Activated CD4-positive, alpha-beta T cell treated with anti-CD3 and anti-CD28 coated beads for 4 hours (primary cell): Measurements from ENCODE around the gene MOB1A.
A peak's percentile ranks its signal among the peaks of the same experiment; 100 is the strongest.
"Not testable (repeated sequence)": the region's sequence is repeated elsewhere in the genome, so short reads cannot be mapped to it uniquely, and the experiment has no call there.

Experiments
- DNase-seq, 2 donors: peaks; one replicate each; pipeline ENCODE4 v3.0.0-alpha.2; 2020

The MOB1A gene

DNA sequence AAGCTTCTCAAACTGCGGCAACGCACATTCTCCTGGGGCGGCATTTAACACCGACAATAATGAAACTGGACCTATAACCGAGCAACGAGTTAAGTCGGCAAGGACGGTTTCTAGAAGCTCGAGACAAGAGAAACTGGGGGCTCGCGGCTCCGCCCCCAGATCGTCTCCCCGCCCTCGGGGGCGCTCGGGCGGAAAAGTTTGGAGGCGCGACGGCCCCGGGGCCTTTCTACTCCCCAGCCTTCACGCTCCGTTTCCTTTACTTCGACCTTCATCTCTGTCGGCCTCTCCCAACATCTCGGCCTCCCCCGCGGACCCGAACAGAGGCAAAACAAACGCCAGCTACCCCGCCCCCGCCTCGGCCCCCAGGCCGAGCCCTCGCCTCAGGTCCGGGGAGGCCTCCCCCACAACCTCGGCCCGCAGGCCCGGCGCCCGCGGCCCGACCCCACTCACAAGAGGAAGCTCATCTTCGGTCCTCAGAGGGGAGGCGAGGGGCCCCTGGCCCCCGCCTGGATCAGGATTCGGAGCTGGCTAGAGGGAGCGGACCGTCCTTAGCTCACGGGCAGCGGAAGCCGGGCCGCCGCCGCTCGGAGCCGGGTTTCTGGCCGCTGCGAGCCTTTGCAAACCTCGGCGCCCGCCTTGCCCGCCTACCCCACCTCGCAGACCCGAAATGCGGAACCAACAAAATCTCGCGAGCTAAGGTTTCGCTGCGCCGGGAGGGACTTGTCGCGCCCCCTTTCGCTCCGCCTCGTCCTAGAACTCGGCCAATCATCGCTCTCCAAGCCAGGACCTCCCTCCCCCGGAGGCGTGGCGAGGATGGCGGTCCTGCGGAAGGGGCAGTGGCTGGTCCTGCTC lies at the start of gene MOB1A:
Gene MOB1A, minus strand, starts transcription at position 669 of the 852 bp plus-strand sequence. Its CDS starts 205 bp downstream, at position 464.
- peak; percentile 97 to 98 for DNase-seq

DNA sequence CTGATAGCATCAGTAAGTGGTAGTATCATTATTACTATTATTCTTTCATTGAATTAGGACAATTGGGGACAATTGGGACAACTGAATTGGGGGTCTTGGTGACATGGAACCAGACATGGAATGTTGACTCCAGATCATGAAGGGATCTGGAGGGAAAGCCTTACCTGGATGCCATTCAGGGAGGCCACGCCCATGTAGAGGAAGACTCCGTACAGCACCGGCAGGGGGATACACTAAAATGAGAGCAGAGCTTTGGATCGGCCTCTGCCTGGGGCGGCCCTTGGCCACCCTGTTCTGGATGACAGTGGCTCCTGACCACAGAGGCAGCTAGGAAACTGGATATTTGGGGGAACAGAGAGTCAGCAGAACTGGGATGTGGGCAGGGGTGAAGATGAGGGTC lies 49.0 kb upstream of the MOB1A start:
- no peak for DNase-seq

DNA sequence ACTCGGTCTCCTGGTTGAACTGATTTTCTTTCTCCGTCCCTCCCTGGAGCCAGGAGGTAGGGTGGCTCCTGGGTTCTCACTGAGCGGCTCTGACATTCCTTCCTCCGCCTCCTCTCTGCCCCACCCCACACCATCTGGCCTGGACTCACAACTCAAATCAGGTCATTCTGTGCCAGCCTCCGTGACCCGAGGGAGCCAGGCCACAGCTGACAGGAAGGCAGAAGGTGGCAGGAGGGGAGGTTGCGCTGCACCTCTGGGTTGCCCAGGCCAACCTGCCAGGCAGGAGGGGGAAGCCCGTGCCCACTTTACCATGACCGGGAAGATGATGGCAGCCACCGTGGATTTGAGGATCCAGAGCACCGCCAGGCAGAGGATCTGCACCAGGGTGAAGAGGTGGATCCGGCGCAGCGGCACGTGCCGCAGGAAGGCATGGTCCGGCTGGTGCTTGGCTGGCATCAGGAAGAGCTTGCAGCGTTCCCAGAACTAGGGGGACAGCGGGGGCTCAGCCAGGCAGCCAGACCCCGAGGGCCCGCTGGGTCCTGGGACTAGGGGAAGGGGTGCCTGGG lies 48.1 kb upstream of the MOB1A start:
- DNase-seq, result no peak

DNA sequence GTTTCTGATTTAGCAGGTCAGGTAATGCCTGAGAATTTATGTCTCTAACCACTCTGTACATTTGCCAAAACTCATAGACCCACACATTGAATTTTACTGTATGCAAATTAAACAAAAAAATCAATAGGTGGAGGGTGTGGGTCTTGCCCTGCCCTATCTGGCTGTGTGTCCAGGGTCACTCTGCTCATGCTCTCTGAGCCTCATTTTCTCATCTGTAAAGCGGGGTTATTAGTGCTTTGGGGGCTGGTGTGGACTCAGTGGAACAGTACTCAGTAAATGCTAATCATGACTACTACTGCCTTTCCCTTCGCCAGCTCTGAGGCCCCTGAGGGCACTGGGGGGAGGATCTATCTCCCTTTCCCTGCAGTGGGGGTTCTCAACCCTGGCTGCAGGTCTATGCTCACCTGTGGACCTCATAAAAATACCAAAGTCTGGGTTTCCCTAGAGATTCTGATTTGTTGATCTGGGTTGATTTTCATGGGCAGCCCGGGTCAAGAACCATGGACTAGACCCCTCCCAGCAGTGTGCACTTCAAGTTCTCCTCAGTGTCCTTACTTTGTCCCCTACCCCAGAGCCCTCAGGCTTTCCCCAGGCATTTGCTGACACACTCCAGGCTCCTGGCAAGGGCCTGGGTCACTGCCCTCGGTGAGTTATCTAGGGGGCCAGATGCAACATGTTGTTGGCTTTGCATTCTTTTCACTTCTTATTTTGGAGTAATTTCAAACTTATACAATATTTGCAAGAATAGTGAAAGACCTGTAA lies 47.2 kb upstream of the MOB1A start:
- no peak for DNase-seq

DNA sequence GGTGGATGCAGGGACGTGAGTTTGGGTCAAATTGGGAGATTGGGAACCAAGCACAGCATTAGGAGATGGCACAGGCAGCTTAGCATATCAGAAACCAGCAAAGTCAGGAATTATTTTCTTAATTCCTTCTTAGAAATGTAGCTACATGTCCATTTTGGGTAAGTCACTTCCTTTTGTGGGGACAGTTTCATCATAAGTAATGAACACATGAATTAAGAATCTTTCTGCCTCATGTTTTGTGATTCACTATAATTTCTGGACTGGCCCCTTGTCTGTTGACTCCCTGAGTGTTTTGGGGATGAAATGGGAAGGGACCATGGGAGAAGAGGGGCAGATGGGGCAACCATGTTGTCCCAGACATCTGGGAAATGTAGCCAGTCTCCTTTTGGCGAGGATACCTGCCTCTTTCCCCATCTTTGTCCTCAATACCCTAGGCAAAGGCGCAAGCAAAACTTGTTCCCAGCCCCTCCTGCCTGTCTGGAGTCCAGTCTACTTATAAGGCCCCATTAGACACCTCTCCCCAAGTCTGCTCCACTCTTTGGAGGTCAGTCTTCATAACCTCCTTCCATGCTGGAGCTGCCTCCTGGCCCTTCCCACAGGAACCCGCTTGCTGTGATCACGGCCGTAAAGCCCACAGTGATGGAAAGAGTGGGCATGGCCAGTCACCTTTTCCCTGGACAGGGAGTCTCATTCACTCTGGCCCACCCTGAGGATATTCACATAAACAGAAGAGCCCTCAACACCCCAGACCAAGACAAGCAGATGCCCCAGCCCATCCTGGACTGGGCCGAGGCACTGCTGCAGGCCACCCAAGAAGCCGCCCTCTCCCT lies 45.5 kb upstream of the MOB1A start:
- no peak for DNase-seq

DNA sequence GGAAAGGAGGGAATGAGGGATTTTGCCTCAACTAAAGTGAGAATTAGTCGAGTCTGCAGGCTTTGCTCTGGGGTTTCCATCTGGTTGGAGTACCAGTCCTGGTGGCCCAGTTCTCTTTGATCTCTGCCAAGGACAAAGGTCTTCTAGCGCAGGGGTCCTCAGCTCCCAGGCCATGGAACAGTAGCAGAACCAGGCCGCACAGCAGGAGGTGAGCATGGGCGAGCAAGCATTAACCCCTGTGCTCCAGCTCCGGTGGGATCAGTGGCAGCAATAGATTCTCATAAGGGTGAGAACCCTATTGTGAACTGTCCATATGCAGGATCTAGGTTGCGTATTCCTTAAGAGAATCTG lies 43.6 kb upstream of the MOB1A start:
- no peak for DNase-seq

DNA sequence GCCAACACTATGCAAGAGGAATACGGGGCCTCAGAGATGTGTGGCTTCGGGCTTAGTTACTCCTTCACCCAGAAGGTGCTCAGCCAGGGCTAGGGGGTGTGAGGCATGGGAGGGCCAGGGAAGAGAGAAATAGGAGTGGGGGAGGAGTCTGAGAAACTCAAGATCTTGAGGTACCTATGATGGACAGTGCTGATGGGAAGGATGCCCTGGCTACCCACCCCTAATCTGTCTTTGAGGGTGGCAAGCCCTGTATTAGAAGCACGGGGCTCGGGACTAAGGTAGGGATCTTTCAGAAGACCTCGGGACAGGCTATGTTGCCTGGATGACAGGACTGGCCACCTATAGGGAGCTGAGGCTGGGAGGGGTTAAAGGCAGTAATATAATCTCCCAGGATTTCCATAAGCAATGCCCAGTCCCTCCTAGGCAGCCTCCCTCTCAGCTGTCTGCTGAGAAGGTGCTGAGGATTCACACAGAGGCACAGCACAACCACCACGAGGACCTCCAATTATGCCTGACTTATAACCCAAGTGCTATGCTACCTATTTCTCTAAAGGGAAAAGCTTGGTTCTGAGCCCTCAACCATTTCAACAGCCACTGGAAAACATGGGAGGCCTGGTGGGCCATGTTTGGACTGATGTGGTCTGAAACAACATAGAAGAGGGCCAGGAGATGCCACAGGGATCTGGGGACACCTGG lies 43.1 kb upstream of the MOB1A start:
- DNase-seq, result no peak

DNA sequence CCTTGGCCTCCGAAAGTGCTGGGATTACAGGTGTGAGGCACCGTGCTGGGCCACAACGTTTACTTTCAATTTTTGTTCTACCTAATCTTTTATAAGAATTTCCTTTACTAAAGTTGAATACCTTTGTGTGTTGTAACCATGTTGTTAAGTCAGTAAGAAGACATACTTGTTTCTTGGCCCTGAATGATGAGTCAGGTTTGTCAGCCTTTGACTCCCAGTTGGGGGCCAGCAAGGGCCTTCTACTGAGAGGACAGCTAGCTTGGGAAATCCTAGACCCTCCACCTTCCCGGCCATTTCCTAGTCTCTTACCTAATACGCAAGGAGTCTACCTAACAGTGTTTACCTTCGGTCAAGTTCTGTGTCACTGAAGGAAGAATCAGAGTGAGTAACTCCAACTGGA lies 42.4 kb upstream of the MOB1A start:
- no peak for DNase-seq

DNA sequence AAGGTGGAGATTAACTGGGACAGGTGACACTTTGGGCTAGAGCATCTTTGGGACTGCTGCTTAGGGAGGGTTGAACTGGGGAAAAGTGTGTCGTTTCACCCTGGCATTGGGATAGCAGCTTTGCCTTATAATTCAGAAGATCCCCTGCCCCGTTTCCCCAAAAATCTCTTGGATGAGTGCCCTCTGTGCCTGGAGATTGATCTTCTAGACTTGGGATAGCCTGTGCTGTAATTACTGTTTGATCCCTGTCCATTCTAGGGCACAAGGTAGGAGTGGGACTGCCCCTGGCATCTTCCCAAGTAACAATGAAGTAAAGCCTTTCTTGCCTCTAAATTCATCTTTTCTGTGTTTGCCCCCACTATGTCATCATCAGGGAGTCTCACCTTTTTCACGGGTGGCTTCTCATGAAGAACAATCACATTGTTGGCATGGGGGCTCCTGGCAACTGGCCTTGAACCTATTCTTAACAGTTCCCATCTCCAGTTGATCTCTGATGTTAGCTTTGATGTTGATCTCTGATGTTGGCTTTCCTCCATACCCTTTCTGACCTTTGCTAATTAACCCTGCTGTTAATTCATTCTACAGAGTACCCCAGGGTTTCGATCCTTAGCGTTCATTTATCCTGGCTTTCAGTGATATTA lies 41.3 kb upstream of the MOB1A start:
- DNase-seq, result no peak

DNA sequence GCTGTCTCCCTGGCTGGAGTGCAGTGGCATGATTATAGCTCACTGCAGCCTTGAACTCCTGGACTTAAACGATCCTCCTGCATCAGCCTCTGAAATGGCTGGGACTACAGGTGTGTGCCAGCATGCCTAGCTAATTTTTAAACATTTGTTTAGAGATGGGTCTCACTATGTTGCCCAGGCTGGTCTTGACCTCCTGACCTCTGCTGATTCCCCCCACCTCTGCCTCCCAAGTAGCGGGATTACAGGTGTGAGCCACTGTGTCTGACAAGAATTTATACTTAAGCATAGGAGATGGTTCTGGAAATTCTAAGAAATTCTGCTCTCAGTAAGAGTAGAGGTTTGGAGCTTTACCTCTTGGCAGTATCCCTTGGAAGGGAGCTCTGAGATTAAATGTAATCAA lies 38.0 kb upstream of the MOB1A start:
- DNase-seq, result no peak

DNA sequence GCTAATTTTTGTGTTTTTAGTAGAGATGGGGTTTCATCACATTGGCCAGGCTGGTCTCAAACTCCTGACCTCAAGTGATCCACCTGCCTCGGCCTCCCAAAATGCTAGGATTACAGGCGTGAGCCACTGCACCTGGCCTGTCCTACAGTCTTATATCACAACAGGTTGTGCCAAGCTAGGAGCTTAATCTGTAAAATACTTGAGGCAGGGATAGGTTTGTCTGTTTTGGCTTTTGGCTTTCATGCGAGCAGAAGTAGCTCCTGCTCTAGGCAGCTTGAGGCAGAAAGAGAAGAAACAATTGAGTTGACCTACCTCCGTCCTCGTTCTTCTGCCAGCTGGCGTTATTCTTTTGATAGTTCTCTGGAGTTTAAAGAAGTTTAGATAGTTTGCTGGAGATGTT lies 37.1 kb upstream of the MOB1A start:
- DNase-seq, result not testable (repeated sequence)

DNA sequence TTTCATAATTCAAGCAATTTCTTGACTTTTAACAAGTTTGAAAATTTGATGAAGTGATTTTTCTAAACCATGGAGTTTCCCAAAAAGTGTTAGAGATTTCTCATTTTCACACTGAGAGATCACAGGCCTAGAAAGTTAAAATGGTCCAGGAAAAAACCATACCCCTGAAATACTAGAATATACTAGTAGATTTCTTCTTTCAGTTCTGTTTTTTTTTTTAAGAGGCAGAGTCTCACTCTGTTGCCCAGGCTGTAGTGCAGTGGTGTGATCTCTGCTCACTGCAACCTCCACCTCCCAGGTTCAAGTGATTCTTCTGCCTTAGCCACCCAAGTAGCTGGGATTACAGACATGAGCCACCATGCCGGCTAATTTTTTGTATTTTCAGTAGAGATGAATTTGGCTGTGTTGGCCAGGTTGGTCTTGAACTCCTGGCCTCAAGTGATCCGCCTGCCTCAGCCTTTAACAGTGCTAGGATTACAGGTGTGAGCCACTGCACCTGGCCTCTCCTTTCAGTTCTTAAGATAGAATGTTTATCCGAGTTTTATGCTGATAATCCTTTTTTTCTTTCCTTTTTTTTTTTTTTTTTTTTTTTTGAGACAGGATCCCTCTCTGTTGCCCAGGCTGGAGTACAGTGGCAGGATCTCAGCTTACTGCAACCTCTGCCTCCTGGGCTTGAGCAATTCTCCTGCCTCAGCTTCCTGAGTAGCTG lies 34.2 kb upstream of the MOB1A start:
- no peak for DNase-seq

DNA sequence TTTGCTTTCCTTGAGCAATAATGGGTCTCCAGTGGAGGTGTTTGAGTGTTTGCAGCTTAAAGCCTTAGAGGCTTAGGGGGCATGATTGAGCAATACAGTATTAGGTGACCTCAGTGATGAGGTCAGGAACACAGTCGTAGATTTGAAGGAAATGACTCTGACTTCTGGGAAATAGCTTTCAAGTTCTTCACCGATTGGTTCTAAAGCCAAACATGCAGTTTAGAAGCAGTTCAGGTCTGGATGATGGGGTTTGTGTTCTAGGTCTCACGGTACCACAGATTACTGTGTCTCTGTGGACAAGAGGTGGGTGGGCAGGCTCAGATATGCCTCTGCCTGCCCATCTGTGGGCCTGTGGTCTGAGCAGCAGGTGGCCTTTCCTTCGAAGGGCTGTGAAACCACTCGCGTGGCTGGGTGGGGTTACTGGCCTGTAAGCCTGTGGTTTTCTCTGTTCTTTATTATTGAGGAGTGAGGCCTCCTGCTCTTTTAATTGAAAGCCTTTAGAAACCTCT lies 27.6 kb upstream of the MOB1A start:
- DNase-seq, result peak; percentile 27 to 33

DNA sequence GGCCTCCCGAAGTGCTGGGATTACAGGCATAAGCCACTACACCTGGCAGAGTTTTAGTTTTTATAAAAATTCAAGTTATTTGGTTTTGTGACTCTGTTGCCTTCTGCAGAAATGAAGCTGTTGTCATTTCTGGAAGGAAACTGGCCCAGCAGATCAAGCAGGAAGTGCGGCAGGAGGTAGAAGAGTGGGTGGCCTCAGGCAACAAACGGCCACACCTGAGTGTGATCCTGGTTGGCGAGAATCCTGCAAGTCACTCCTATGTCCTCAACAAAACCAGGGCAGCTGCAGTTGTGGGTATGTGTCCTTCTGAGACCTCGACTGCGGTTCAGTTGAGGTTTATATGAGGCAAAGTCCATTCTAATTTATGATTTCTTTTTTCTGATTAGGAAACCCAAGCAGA lies 26.9 kb upstream of the MOB1A start:
- DNase-seq, result no peak

DNA sequence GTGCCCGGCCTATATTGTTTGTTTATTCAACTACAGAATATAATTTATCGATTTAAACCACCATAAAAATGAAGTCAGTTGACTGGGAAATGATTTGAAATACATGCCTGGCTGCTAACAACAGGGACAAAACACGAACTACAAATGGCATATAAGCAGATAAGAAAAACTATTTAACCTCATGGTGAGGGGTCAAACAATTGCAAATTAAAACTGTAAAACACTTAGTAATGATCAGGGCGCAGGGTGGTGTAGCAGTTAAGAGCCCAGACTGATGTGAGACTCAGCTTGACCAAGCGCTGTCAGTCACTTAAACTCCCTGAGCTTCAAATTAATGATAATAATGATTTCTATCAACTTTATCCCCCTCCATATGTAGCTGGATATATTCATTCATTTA lies 26.4 kb upstream of the MOB1A start:
- no peak for DNase-seq

DNA sequence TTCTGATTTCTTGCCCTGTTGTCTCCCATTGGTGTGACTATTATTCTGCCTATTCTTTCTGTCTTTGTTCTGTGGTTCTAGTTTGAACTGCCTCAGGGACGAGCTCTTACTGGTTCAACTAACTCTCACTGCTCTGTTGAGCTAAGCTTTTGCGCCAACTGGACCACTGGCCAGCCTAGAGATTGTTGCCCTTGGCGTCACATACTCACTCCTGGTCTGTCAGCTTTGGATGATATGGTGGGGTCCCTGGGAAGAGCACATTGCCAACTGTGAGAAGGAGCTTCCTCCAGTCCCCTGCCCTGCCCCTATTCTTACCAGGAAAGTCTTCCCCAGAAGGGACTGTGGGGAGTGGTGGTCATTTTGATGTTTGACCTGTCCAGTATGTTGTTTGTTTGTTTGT lies 25.8 kb upstream of the MOB1A start:
- no peak for DNase-seq

DNA sequence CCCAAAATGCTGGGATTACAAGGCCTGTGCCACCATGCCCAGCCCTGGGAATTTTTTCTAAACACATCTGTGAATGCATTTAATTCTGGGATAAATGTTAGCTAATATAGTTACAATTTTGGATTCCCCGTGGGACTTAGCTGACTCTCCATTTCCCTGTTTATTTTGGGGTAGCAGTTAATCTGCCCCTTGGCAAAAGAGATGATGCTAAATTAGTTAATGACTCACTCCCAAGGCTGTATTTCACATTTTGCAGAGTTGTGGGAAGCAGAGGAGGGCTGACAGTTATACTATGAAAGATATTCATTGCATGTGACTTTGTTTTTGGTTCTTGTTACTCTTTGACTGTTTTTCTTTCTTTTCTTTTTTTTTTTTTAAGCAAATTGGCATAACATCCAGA lies 22.9 kb upstream of the MOB1A start:
- no peak for DNase-seq

DNA sequence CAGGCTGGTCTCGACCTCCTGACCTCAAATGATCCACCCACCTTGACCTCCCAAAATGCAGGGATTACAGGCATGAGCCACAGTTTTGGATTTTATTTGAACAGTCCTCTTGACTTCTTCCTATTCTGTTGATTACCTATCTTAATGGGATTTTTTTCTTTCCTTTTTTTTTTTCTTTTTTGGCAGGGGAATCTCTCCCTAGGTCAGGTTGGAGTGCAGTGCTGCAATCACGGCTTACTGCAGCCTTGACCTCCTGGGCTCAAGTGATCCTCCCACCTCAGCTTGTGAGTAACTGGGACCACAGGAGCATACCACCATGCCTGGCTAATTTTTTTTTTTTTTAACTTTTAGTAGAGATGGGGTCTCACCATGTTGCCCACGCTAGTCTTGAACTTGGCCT lies 22.5 kb upstream of the MOB1A start:
- DNase-seq, result no peak

DNA sequence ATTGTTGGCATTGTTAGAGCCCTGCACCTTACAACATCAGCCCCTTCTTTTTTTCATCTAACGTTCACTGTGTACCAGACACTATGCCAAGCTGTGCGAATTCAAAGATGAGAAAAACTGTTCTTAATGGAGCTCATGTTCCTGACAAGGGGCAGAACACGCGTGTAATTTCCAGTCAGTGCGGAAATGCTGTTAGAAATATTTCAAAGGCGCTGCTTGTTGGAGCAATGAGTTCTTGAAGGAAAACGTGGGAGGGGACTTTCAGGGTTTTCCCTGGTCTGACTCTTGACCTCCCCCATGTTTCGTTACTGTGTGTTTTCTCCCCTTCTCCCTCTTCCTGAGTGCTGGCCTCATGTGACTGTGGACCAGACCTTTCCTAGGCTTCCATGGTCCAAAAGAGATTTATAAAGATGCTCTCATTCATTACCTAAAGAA lies 21.2 kb upstream of the MOB1A start:
- DNase-seq, result peak; percentile 36 to 42

DNA sequence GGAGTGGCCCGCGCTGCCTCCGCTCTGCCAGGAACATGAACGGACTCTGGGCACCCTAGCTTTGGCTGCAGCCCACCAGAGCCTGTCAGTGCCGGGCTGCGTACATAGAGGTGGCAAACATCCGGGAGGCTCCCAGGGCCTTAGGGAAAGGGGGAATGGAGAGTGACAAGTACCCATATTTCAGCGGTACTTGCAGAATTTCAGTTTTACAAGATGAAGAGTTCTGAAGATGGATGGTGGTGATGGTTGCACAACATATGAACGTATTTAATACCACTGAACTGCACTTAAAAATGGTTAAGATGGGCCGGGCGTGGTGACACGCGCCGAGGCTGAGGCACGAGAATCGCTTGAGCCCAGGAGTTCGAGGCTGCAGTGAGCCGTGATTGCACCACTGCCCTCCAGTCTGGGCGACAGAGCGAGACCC lies 20.6 kb upstream of the MOB1A start:
- DNase-seq, result no peak
